Measurements from ENCODE around the gene GDF10.

- TF ChIP-seq EZH2 (IDR thresholded peaks at IDR 0.05; ENCODE audit: low read length) (no peak), CTCF (optimal IDR thresholded peaks at IDR 0.05 in 1 of 3, IDR thresholded peaks at IDR 0.05 in 1 of 3, conservative IDR thresholded peaks at IDR 0.05 in 1 of 3; ENCODE audit: extremely low read depth in 1 of 3, insufficient read depth in 2 of 3, low read length in 3 of 3) (no peak)
These were observed 10.1 kb downstream of the GDF10 start for GRCh38 chr10:47310090-47310505.

Data from keratinocyte (primary cell).